KBM-7 (cell line): ENCODE results near the gene ASTL.

Experiments
- DNase-seq: peaks from one replicate; pipeline ENCODE4 v3.0.0-alpha.2; 2015
- in situ Hi-C: fragments of 300-500 bp; cut with MboI; formaldehyde crosslinking; loops from 2 replicates; pipeline ENCODE4 v1.14.3; 2020; ENCODE audit warnings: low sequenced_read_pairs, low pct_unique_long_range_greater_than_20kb, mixed read lengths

ASTL gene

DNA sequence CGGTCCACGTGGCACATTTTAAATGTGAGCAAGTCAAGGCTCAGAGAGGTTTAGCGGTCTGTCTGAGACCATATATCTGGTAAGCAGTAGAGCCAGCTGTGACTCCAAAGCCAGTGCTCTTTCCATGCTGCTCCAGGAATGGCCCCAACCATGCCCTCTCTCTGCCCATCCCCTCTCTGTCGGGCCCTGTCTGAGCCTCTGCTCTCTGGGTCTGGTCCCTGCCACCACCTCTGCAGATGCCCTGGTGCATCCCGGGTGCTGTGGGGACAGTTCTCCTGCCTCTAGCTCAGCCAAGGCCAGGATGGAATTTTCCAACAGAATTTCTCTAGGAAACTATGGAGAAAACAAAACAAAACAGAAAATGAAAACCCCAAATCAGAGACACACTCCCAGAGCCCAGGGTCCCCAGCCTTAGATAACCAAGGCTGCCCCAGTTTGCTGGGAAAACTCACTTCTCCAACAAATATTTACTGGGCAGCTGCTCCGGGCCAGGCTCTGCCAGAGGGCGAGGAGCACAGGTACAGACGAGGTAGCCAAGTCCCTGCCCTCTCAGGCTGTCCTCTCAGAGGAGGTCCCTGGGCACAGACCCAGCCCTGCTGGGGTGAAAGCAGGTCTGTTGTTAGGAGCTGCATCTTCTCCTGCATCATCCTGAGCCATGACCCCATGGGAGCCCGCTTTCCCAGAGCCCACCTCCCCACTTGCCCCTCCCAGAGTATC lies 31.2 kb downstream of the ASTL start:
- in situ Hi-C loops = loop anchor here (25.0 kb wide), 1 partner anchor 95 kb away; no protein-coding TSS in a partner anchor
- no peak for DNase-seq

DNA sequence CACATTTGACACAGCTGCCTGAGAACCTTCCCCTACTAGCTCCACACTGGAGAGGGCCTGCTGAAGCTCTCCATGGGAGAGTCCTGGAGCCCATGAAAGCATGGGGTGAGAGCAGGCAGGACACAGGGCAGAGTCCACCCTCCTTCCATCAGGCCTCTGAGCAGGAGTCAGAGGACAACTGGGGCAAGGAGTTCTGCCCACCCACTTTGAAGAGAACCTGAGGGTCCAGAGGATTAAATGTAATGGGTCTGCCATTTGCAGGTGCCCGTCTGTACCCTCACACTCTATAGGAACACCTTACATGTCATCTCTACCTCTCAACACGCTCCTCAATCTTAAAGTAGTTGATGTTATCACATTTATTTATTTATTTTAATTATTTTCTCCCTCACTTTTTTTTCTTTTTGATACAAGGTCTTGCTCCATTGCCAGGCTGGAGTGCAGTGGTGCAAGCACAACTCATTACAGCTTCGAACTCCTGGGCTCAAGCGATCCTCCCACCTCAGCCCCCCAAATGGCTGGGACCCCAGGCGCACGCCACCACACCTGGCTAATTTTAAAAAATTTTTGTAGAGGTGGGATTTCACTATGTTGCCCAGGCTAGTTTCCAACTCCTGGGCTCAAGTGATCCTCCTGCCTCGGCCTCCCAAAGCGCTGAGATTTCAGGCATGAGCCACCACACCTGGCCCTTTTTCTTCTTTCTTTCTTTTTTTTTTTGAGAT lies 32.1 kb downstream of the ASTL start:
- no peak for DNase-seq
- in situ Hi-C loops = loop anchor here (25.0 kb wide), 1 partner anchor 94 kb away; no protein-coding TSS in a partner anchor

DNA sequence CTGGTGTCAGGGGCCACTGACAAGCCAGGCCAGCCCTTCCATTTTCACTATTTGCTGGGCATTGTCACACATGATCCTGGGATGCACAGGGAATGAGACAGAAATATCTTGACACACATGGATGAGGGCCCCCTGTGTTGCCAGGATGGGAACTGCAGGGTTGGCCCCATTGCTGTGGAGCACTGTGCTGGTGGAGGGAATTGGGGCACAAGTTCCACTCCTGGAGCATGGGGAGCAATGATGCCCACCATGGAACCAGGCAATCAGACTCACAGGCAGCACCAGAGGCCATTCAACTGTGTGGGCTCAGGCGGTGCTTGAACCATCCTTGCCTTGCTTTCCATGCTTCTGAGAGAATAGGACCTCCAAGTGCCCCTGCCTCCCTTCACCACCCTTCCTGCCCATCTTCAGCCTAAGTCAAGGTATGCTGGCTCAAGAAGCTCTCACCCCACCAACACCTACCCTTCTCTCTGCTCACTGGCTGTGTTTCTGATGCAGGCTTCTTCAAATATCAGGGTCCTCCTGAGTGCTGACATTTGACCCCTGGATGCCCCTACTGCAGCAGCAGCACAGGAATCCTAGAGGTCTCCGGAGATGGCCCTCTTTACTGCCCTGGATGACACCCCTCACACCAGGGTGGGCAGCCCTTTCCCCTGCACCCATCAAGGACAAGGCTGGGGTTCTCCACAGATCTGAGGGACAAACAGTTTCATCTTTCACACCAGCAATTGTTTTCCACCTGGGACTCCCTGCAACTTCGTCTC lies 33.0 kb downstream of the ASTL start:
- in situ Hi-C loops = loop anchor here (25.0 kb wide), 1 partner anchor 93 kb away; no protein-coding TSS in a partner anchor
- no peak for DNase-seq

DNA sequence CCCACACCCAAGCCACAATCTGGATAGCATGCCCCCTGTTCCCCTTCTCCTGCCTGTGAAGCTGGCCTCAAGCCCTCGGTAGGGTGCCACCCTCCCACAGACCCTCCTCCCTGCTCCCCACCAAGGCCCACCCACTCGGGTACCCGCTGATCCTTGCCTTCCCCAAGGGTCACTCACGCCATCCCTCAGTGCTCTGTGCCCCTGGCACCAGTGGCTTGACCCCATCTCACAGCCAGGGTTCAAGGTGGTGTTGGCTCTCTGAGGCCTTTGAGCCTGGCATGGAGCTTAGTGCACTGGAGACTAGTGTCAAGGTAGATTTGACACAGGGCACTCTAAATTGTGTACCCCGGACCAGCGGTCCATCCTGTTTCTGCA lies 33.8 kb downstream of the ASTL start:
- DNase-seq = no peak
- in situ Hi-C loops = loop anchor here (25.0 kb wide), 1 partner anchor 92 kb away; no protein-coding TSS in a partner anchor

DNA sequence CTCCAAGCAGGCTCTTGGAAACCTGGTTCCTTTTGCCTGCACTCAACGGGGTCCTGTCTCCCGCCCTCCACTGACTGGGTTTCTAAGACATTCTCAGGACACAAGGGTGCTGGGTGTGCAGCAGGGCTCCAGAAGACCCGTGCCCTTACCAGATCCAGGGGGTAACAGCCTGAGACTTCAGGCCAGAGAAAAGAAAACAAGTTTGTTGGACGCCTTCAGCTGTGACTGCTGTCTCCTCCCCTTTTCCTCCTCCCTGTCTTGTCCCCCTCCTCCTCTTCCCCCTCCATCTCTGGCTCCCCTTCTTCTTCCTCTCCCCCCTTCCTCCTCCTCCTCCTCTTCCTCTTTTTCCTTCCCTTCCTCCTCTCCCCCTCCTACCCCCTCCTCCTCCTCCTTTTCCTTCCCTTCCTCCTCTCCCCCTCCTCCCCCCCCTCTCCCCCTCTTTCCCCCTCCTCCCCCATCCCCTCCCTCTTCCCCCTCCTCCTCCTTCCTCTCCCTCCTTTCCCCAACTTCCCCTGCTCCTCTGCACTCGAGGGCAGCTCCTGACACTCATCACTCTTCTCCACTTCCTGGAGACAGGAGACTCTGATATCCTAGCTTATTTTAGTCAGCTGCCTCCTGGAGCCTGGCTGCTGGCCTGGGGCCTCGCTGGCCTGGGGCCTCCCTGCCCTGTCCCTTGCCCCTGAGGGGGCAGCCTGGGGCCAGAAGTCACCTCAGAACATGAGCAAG lies 34.4 kb downstream of the ASTL start:
- in situ Hi-C loops = loop anchor here (25.0 kb wide), 1 partner anchor 92 kb away; no protein-coding TSS in a partner anchor

DNA sequence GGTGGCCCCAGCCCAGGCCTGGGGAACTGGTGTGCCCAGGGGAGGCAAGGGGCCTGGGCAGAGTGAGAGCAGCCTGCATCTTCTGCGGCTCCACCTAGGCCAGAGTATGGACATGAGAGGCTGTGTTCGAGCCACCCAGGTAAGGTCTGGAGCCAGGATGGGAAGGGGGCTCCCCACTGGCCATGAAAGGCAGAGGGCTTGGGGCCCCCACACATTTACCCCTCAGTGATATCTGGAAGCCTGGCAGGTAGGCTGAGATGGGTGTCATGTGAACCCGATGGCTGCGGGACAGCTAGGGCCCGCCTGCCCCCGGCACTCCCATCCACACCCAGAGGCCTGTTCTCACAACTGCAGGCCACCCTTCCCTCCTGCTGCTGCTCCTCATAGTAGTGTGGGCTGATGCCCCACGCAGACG lies 35.1 kb downstream of the ASTL start:
- no peak for DNase-seq
- in situ Hi-C loops = loop anchor here (25.0 kb wide), 1 partner anchor 91 kb away; no protein-coding TSS in a partner anchor

More for the DNA sequence above, 34.4 kb downstream of the ASTL start:
- peak; percentile 23 for DNase-seq

DNA sequence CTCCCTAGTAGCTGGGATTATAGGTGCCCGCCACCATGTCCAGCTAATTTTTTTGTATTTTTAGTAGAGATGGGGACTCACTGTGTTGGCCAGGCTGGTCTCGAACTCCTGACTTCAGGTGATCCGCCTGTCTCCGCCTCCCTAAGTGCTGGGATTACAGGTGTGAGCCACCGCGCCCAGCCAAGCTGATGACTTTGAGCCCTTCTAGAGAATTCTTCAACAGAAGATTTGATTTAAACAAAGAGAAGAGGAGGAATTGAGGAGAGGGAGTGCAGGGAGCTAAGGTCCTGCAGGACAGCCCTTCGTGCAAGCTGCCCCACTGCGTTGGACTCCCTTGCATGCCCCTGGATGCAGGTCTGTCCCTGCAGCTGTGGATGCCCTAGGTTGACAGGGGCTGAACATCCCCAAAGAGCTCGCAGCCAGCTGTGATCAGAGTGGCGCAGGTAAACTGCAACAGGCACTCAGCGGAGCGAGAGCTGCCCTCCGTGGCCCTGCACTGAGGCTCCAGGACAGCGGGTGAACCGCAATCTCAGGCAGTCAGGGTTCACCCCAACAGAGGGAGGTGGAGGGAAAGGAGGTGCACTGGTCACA lies 35.6 kb downstream of the ASTL start:
- in situ Hi-C loops = loop anchor here (25.0 kb wide), 1 partner anchor 90 kb away; no protein-coding TSS in a partner anchor
- no peak for DNase-seq

DNA sequence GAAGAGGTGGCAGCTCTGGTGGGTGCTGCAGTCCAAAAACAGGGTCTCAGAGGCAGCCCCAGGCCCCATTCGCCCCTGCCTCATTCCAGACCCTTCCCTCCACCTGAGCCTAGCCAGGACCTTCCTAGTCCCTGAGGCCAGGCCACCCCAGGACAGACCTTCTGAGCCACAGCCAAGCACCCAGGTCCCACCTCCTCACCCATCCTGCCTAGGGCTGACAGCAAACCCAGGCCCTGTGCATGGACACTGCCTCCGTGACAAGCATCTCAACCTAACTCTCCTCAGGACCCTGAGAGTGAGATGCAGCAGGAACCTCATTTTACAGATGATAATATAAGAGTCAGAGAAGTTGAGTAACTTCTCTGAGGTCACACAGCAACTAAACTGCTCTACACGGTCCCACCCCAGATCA lies 37.4 kb downstream of the ASTL start:
- in situ Hi-C loops = loop anchor here (25.0 kb wide), 1 partner anchor 89 kb away; no protein-coding TSS in a partner anchor
- no peak for DNase-seq

DNA sequence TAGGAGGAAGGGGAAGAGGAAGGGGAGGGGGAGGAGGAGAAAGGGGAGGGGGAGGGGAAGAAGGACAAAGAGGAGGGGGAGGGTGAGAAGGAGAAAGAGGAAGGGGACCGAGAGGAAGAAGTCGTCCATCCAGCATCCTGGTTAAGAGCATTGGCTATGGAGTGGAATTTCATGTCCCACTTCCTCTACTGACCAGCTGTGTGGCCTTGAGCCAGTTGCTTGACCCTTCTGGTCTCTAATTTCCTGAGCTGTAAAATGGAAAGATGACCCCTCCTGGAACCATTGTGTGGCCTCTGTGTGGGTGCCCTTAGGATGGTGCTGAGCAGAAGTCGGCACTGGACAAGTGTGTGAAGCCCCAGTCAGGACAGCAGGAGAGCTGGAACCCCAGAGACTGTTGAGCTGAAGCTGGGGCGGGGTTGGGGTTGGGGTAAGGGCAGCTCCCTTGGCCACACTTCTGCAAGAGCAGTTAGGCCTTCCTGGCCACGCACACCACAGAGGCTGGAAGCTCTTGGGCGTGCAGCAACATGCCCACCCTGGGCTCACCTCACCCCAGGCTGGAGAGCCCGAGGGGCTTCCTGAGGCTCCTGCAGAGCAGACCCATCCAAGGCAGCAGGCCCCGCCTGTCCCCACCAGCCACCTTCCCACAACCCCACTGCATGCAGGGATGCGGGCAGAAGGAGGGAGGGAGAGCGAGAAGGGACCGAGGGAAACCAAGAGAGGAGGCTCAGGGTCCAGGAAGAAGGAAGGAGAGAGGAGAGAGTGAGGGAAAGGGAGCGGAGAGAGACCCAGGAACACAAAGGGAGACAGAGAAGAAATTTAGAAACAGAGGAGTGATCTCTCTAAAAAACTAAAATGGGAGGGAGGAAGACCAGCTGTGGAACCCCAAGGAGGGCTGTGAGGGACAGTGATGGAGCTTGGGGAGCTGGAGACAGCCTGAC lies 38.2 kb downstream of the ASTL start:
- in situ Hi-C loops = loop anchor here (25.0 kb wide), 1 partner anchor 88 kb away; no protein-coding TSS in a partner anchor
- DNase-seq = peak; percentile 35

DNA sequence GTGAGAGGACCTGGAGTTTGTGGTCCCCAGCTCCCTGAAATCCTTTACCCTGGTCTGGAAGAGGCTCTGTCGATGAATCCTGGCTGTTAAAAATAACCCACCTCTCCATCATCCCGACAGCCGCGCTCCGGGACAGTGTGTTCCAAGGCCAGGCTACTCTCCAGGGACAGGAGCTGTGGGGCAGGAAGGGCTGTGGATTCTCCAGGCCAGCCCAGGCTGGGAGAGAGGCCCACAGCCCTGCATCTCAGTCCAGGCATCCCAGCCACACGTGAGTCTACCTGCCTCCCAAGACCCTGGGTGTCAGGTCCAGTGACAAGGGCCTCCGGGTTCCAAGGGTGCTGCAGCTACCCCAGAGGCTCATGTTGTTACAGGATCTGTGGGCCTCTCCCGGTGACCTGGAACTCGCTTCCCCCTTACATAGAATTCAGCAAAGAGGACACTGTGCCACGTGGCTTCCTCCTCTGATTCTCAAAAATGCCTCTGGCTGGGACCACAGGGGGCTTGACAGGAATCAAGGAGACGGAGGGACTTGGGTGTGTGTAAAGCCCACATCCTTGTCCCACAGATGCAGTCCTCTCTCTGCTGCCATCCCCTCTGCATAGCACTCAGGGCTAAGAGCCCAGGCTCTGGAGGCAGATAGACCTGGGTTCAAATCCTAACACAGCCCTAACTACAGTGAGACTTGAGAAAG lies 39.3 kb downstream of the ASTL start:
- DNase-seq = no peak
- in situ Hi-C loops = no loop called here

DNA sequence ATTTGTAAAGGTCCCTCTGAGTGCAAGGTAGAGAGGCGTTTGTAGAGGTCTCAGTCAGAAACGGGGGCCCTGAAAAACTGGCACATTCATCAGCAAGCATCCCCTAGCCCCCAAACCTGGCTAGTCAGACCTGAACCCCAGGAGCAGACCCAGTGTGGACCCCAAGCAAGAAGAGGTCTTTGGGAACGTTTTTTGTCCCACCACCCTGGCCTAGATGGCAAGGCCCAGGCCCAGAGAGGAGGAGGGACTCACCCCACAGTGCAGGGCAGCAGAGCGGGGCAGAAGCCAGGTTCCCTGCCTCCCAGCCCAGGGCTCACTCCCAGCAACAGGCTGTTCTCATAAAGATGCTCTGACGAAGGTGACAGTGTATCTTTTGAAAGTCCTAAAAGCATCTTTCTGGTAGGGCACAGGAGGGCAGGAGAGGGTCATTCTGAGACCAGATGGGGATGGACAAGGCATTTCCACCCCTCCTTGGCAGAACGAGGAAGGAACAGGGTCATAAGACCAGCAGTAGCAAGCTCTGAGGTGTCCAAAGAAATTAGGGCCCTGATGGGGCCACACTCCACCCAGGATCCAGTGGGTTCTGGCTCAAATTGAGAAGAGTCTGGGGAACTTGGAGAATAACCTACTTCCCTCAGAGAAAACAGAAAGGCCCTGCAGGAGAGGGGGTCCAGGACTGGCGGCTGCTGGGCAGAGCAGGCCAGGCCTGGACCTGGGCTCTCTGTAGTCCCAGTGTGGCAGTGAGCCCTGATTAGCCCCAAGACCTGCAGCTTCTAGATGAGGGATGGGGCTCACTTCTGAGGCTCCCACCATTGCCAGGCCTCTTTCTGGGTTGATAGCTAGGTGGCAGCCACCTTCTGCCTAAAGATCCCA lies 40.1 kb downstream of the ASTL start:
- in situ Hi-C loops = no loop called here
- DNase-seq = no peak

DNA sequence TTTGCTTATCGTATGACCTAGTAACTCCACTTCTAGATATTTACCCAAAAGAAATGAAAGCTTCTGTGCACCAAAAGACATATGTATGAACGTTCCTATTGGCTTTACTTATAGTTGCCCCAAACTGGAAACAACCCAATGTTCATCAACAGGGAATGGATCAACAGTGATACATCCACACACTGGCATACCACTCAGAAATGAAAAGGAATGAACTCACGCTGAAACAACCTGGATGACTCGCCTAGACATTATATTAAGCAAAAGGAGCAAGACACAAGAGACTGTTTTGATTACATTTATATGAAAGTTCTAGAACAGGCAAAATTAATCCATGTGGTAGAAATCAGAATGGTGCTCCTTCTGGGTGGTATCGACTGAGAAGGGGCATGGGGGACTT lies 40.9 kb downstream of the ASTL start:
- DNase-seq = no peak
- in situ Hi-C loops = no loop called here

DNA sequence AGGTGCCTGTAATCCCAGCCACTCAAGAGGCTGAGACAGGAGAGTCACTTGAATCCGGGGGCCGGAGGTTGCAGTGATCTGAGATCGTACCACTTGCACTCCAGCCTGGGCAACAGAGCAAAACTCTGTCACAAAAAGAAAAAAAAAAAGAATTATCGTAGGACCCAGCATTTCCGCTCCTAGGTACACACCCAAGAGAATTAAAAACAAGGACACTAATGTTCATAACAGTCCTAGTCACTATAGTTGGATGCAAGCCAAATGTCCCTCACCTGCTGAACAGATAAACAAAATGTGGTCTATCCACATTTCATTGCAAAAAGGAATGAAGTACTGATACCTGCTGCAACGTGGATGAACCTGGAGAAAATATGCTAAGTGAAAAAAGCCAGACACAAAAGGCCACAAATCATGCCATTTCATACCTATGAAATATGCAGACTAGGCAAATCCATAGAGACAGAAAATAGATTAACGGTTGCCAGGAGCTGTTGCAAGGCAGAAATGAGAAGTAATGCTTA lies 43.1 kb downstream of the ASTL start:
- in situ Hi-C loops = no loop called here
- DNase-seq = no peak

DNA sequence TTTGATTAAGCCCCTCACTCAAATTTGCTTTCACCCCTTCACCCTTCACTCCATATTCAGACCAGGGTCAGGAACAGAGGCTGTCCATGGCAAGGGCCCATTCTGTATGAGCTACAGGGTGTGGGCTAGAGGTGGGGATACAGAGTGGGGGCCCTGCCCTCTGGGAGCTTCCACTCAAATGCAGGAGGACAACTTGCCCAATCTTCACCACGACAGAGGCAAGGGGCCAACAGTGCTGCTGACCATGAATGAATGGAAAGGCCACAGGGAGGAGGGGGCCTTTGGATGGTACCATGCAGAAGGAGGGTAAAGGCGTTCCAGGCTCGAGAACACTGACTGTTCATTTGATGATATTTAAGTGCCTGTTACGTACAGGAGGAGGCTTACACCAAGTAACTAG lies 44.8 kb downstream of the ASTL start:
- DNase-seq = no peak
- in situ Hi-C loops = no loop called here

DNA sequence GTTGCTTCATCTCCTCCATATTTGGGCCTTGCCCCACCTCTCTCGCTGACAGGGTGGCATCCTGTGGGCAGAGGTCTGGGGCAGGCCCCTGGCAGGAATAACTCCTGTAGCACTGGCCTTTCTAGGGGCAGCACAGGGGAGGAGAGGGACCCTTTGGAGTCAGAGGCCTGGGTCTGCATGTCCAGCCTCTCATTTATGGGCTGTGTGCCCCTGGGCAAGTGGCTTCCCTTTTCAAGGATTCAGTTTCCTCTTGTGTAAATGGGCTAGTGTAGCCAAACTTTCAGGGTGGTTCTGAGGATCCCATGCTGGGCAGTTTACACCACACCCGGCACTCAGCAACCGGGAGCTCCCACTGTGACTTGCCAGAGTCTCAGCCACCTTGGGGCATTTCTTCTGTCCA lies 45.4 kb downstream of the ASTL start:
- in situ Hi-C loops = no loop called here

DNA sequence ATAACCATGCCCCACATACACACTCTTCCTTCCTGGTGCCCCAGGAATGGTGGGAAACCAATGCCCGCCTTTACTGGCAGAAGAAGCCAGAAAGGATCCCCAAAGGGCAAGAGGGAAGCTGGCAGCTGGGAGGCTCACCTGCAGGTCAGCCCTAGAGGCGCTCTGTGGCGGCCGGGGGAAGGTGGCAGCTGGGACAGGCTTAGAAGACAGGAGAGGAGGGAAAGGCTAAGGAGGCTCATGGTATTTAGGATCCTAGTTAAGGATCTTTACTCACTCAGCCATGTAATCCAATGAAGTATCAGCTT lies 45.8 kb downstream of the ASTL start:
- in situ Hi-C loops = no loop called here
- DNase-seq = no peak

More for the DNA sequence above, 45.4 kb downstream of the ASTL start:
- no peak for DNase-seq
